H9 (cell line): Measurements from ENCODE around the gene MFAP3. TPM values are rescaled to one million over a fixed set of nuclear protein-coding genes. Genes with fewer than 3 reads are reported as not detected.

Source experiments
- DNase-seq: peaks from one replicate; pipeline ENCODE4 v3.0.0-alpha.2; 2017
- H2AFZ ChIP-seq: one replicate; pipeline ENCODE4 v1.6.1; 2013; ENCODE audit warnings: mild to moderate bottlenecking, low read length, control low read depth, moderate library complexity
- H2AK5ac ChIP-seq: 2 replicates; pipeline ENCODE4 v1.6.1; 2013; ENCODE audit warnings: low read length, control low read depth, mixed read lengths; ENCODE audit not compliant: insufficient read length
- H2BK120ac ChIP-seq: one replicate; pipeline ENCODE4 v1.6.1; 2013; ENCODE audit warnings: low read depth, mild to moderate bottlenecking, low read length, control low read depth, inconsistent platforms; ENCODE audit not compliant: poor library complexity, severe bottlenecking
- H2BK12ac ChIP-seq: 2 replicates; pipeline ENCODE4 v1.6.1; 2013; ENCODE audit warnings: low read length, control low read depth, mixed read lengths, low read depth; ENCODE audit not compliant: insufficient read length
- H2BK15ac ChIP-seq: 2 replicates; pipeline ENCODE4 v1.6.1; 2013; ENCODE audit warnings: low read depth, low read length, control low read depth
- H2BK20ac ChIP-seq: one replicate; pipeline ENCODE4 v1.6.1; 2013; ENCODE audit warnings: low read depth, mild to moderate bottlenecking, low read length, control low read depth, inconsistent platforms; ENCODE audit not compliant: poor library complexity, severe bottlenecking
- H2BK5ac ChIP-seq: 2 replicates; pipeline ENCODE4 v1.6.1; 2013; ENCODE audit warnings: low read length, control low read depth, mixed read lengths; ENCODE audit not compliant: insufficient read length
- H3K14ac ChIP-seq: 2 replicates; pipeline ENCODE4 v1.6.1; 2013; ENCODE audit warnings: low read length, control low read depth; ENCODE audit not compliant: insufficient read depth
- H3K18ac ChIP-seq: 2 replicates; pipeline ENCODE4 v1.6.1; 2013; ENCODE audit warnings: low read depth, mild to moderate bottlenecking, mixed read lengths, low read length, control low read depth; ENCODE audit not compliant: insufficient read length
- H3K23ac ChIP-seq: 2 replicates; pipeline ENCODE4 v1.6.1; 2013; ENCODE audit warnings: low read length, control low read depth, mixed read lengths, low read depth; ENCODE audit not compliant: insufficient read length
- H3K23me2 ChIP-seq: 2 replicates; pipeline ENCODE4 v1.6.1; 2013; ENCODE audit warnings: low read depth, mild to moderate bottlenecking, mixed read lengths, low read length, control low read depth; ENCODE audit not compliant: insufficient read length, poor library complexity, severe bottlenecking
- H3K27ac ChIP-seq: 2 replicates; pipeline ENCODE4 v1.5.1; 2013; ENCODE audit warnings: low read length, control low read depth, mixed read lengths, low read depth; ENCODE audit not compliant: insufficient read length
- H3K27me3 ChIP-seq: 2 replicates; pipeline ENCODE4 v1.6.1; 2013; ENCODE audit warnings: low read length, control low read depth, inconsistent platforms; ENCODE audit not compliant: insufficient read depth
- H3K4ac ChIP-seq: 2 replicates; pipeline ENCODE4 v1.6.1; 2013; ENCODE audit warnings: low read depth, mild to moderate bottlenecking, control low read depth, inconsistent platforms, low read length, moderate library complexity
- H3K4me1 ChIP-seq: 2 replicates; pipeline ENCODE4 v1.6.1; 2013; ENCODE audit warnings: low read length, control low read depth, inconsistent platforms; ENCODE audit not compliant: insufficient read depth
- H3K4me2 ChIP-seq: 2 replicates; pipeline ENCODE4 v1.6.1; 2013; ENCODE audit warnings: low read length, control low read depth, mixed read lengths; ENCODE audit not compliant: insufficient read length, insufficient read depth
- H3K56ac ChIP-seq: 2 replicates; pipeline ENCODE4 v1.6.1; 2013; ENCODE audit warnings: low read depth, mild to moderate bottlenecking, mixed read lengths, low read length, control low read depth; ENCODE audit not compliant: insufficient read length
- H3K79me1 ChIP-seq: 2 replicates; pipeline ENCODE4 v1.6.1; 2013; ENCODE audit warnings: low read depth, mild to moderate bottlenecking, moderate library complexity, low read length, control low read depth, inconsistent platforms; ENCODE audit not compliant: insufficient read depth, poor library complexity, severe bottlenecking
- H3K79me2 ChIP-seq: 2 replicates; pipeline ENCODE4 v1.6.1; 2013; ENCODE audit warnings: low read length, control low read depth, inconsistent platforms; ENCODE audit not compliant: insufficient read depth
- H3K9ac ChIP-seq: 2 replicates; pipeline ENCODE4 v1.6.1; 2013; ENCODE audit warnings: low read length, control low read depth, mixed read lengths; ENCODE audit not compliant: insufficient read length; ENCODE audit errors: extremely low read depth
- H3K9me3 ChIP-seq: one replicate; pipeline ENCODE4 v1.6.1; 2013; ENCODE audit warnings: low read depth, low read length, inconsistent platforms; ENCODE audit not compliant: control insufficient read depth
- H3T11ph ChIP-seq: one replicate; pipeline ENCODE4 v1.6.1; 2013; ENCODE audit warnings: mild to moderate bottlenecking, low read length, control low read depth, inconsistent platforms
- H4K20me1 ChIP-seq: one replicate; pipeline ENCODE4 v1.6.1; 2013; ENCODE audit not compliant: control insufficient read depth, insufficient read length, insufficient read depth
- H4K5ac ChIP-seq: 2 replicates; pipeline ENCODE4 v1.6.1; 2013; ENCODE audit warnings: low read depth, mild to moderate bottlenecking, mixed read lengths, low read length, control low read depth; ENCODE audit not compliant: insufficient read length
- H4K8ac ChIP-seq: replicated peaks from 2 replicates; pipeline ENCODE4 v1.6.1; 2013; ENCODE audit warnings: low read length, control low read depth, mixed read lengths, low read depth; ENCODE audit not compliant: insufficient read length
- H4K91ac ChIP-seq: 2 replicates; pipeline ENCODE4 v1.6.1; 2013; ENCODE audit warnings: low read depth, mild to moderate bottlenecking, moderate library complexity, mixed read lengths, low read length, control low read depth; ENCODE audit not compliant: insufficient read length
- H3K27ac Mint-ChIP-seq, 3 experiments: 2 replicates in 2 of 3; 3 replicates in 1 of 3; pipeline ENCODE4 v1.8.0; 2020 to 2021; ENCODE audit warnings: mixed read lengths in 3 of 3, mild to moderate bottlenecking in 1 of 3, moderate library complexity in 1 of 3
- H3K27me3 Mint-ChIP-seq: 2 replicates; pipeline ENCODE4 v1.8.0; 2021; ENCODE audit warnings: low read depth, mild to moderate bottlenecking, moderate library complexity, mixed read lengths
- H3K36me3 Mint-ChIP-seq, 3 experiments: 2 replicates in 2 of 3; 3 replicates in 1 of 3; pipeline ENCODE4 v1.8.0; 2020 to 2021; ENCODE audit warnings: low read depth in 3 of 3, mixed read lengths in 3 of 3; ENCODE audit not compliant: insufficient read depth in 1 of 3
- H3K4me1 Mint-ChIP-seq, 2 experiments: 2 replicates each; pipeline ENCODE4 v1.8.0; 2020; ENCODE audit warnings: mixed read lengths in 2 of 2
- H3K4me3 Mint-ChIP-seq, 2 experiments: 2 replicates in 1 of 2; 3 replicates in 1 of 2; pipeline ENCODE4 v1.8.0; 2020 to 2021; ENCODE audit warnings: mild to moderate bottlenecking in 2 of 2, mixed read lengths in 2 of 2, moderate library complexity in 1 of 2
- H3K9me3 Mint-ChIP-seq, 2 experiments: 2 replicates in 1 of 2; 3 replicates in 1 of 2; pipeline ENCODE4 v1.8.0; 2020; ENCODE audit warnings: mild to moderate bottlenecking in 2 of 2, mixed read lengths in 2 of 2, moderate library complexity in 1 of 2
- WGBS: extraction: QIAGEN DNeasy Blood & Tissue Kit; methylation state at CpG from one replicate; pipeline ENCODE4 v1.1.7; 2013; ENCODE audit warnings: missing lambda C conversion rate, low lambda C conversion rate, mixed read lengths; ENCODE audit not compliant: insufficient read length; ENCODE audit errors: extremely low coverage; 5-methylcytosine and 5-hydroxymethylcytosine counted together
- total RNA-seq: library from RNA; stranded (reverse); gene quantifications from 2 replicates; pipeline ENCODE4 v1.2.1, GENCODE V29; 2021
- TF ChIP-seq, protein P1 (sequence below): fragments of 200-600 bp; sonication (generic); conservative IDR thresholded peaks from 3 replicates; pipeline ENCODE4 v1.8.0; 2021; ENCODE audit warnings: antibody characterized with exemption, mild to moderate bottlenecking

Gene MFAP3
- total RNA-seq, 1 experiment from 2014 or later: 24.5 TPM

DNA sequence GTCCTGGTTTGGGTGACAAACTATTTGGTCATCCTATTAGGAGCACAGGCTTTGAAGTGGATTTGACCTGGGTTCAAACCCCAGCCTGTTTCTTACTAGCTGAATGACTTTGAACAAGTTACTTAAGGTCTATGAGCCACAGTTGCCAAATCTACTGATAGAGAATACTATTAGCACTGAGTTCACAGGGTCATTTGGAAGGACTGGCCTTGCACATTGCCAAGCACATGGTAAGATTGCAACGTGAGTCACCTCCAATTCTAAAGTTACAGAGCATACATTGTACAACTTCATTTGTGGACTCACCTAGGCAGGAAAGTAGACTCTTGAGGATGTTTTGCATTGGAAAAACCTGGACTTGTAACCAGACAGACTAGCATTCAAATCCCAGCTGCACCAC, 38.9 kb downstream of the MFAP3 start:
- Histone ChIP-seq H3K18ac (no peak overlapping the region), H2BK12ac (no peak overlapping the region), H2AK5ac (no peak overlapping the region), H3K9ac (no peak overlapping the region), H4K91ac (no peak overlapping the region), H3K4ac (no peak overlapping the region), H2BK20ac (no peak overlapping the region), H3K27me3 (no peaks in the 10 kb centered on the region), H3K4me2 (no peak overlapping the region), H3K23me2 (no peaks in the 10 kb centered on the region), H2AFZ (no peak overlapping the region), H4K20me1 (no peaks in the 10 kb centered on the region), H2BK15ac (no peak overlapping the region), H3K79me1 (no peaks in the 10 kb centered on the region), H3T11ph (no peak overlapping the region), H2BK5ac (no peak overlapping the region), H3K56ac (no peak overlapping the region), H3K4me1 (peaks cover 3% of the 10 kb centered on the region; the same call in 1 of the 2 replicates), H3K23ac (no peak overlapping the region), H3K79me2 (no peaks in the 10 kb centered on the region), H3K27ac (no peak overlapping the region), H4K8ac (no peak overlapping the region), H3K9me3 (no peaks in the 10 kb centered on the region), H2BK120ac (no peak overlapping the region), H4K5ac (no peak overlapping the region), H3K14ac (no peak overlapping the region)
- Mint-ChIP-seq H3K4me3 (no peak overlapping the region), H3K27me3 (peaks cover 8% of the 10 kb centered on the region), H3K9me3 (peaks cover 2% of the 10 kb centered on the region in 2 experiments; a peak in 1 of 5 replicates), H3K36me3 (no peaks in the 10 kb centered on the region), H3K27ac (no peak overlapping the region), H3K4me1 (peaks cover 21 to 27% of the 10 kb centered on the region in 2 experiments)
- TF ChIP-seq, protein P1, sequence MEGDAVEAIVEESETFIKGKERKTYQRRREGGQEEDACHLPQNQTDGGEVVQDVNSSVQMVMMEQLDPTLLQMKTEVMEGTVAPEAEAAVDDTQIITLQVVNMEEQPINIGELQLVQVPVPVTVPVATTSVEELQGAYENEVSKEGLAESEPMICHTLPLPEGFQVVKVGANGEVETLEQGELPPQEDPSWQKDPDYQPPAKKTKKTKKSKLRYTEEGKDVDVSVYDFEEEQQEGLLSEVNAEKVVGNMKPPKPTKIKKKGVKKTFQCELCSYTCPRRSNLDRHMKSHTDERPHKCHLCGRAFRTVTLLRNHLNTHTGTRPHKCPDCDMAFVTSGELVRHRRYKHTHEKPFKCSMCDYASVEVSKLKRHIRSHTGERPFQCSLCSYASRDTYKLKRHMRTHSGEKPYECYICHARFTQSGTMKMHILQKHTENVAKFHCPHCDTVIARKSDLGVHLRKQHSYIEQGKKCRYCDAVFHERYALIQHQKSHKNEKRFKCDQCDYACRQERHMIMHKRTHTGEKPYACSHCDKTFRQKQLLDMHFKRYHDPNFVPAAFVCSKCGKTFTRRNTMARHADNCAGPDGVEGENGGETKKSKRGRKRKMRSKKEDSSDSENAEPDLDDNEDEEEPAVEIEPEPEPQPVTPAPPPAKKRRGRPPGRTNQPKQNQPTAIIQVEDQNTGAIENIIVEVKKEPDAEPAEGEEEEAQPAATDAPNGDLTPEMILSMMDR: no peak
- no CpG with 5 or more reads among the region's 1 CpG for WGBS
- no peak for DNase-seq
